ENCODE data around the gene KIF25.

DNA sequence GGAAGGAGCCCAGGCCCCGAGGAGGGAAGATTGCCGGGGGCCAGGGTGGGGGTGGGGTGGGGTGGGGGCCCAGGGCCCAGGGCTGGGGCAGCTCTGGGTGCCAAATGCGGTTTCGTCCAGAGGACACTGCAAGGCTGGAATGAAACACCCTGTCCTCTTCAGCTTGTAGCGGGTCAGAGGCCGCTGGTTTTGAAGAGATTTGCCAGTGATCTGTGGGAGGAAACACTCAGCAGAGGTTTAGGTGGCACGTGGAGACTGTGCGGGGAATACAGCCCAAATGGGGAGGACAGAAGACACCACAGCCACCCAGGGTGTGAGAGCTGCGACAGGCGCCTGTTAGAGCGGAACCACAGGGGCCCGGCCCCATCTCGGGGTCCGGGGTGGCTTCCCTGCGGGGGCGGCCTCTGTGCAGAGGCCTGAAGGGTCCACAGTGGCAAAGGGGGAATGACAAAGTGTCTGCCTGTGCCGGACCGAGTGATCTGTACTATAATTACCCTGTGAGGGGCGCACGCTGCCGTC lies 52.3 kb downstream of the KIF25 start:
- TF ChIP-seq, protein P1, sequence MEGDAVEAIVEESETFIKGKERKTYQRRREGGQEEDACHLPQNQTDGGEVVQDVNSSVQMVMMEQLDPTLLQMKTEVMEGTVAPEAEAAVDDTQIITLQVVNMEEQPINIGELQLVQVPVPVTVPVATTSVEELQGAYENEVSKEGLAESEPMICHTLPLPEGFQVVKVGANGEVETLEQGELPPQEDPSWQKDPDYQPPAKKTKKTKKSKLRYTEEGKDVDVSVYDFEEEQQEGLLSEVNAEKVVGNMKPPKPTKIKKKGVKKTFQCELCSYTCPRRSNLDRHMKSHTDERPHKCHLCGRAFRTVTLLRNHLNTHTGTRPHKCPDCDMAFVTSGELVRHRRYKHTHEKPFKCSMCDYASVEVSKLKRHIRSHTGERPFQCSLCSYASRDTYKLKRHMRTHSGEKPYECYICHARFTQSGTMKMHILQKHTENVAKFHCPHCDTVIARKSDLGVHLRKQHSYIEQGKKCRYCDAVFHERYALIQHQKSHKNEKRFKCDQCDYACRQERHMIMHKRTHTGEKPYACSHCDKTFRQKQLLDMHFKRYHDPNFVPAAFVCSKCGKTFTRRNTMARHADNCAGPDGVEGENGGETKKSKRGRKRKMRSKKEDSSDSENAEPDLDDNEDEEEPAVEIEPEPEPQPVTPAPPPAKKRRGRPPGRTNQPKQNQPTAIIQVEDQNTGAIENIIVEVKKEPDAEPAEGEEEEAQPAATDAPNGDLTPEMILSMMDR (IDR thresholded peaks at IDR 0.05), result no peak
- TF ChIP-seq POLR2A (IDR thresholded peaks at IDR 0.05), result no peak
- no peak for TF ChIP-seq EP300 (IDR thresholded peaks at IDR 0.05)
- no peak for TF ChIP-seq POLR2AphosphoS5 (IDR thresholded peaks at IDR 0.05)
